Mesothelial cell of epicardium (in vitro differentiated cells): ENCODE data around the gene MSH3. TPM values are rescaled to one million over a fixed set of nuclear protein-coding genes. Genes with fewer than 3 reads are reported as not detected.
"Not testable (repeated sequence)": the region's sequence is repeated elsewhere in the genome, so short reads cannot be mapped to it uniquely, and the experiment has no call there.

ENCODE experiments used
- DNase-seq, 2 experiments: peaks; one replicate each; pipeline ENCODE4 v3.0.0; 2021; ENCODE audit warnings: low spot score in 2 of 2; ENCODE audit not compliant: unreplicated experiment in 2 of 2
- H3K27ac Mint-ChIP-seq: 2 replicates; pipeline ENCODE4 v1.8.0; 2021; ENCODE audit warnings: mixed read lengths
- H3K27me3 Mint-ChIP-seq: 2 replicates; pipeline ENCODE4 v1.8.0; 2021; ENCODE audit warnings: low read depth, mixed read lengths
- H3K36me3 Mint-ChIP-seq: 2 replicates; pipeline ENCODE4 v1.8.0; 2021; ENCODE audit warnings: mixed read lengths
- H3K4me1 Mint-ChIP-seq: 2 replicates; pipeline ENCODE4 v1.8.0; 2021; ENCODE audit warnings: mixed read lengths
- H3K4me3 Mint-ChIP-seq: 2 replicates; pipeline ENCODE4 v1.8.0; 2021; ENCODE audit warnings: mild to moderate bottlenecking, moderate library complexity, mixed read lengths
- H3K9me3 Mint-ChIP-seq: 2 replicates; pipeline ENCODE4 v1.8.0; 2021; ENCODE audit warnings: mixed read lengths
- CTCF ChIP-seq: fragments of 200-600 bp; sonication (generic); IDR thresholded peaks from one replicate; pipeline ENCODE4 v1.5.0; 2021; ENCODE audit warnings: antibody characterized with exemption; ENCODE audit not compliant: unreplicated experiment
- total RNA-seq: library from RNA; stranded (reverse); gene quantifications from 3 replicates; pipeline ENCODE4 v1.2.1, GENCODE V29; 2021

Gene MSH3
- total RNA-seq, 1 donor from 2014 or later: 18.4 TPM

- DNase-seq: no peak
- H3K27me3 Mint-ChIP-seq: no peaks in the 10 kb centered on the region
- H3K36me3 Mint-ChIP-seq: peaks cover 31% of the 10 kb centered on the region
- no peak for TF ChIP-seq CTCF
- peak overlapping the region; percentile 2 for H3K4me3 Mint-ChIP-seq
- peaks cover 25% of the 10 kb centered on the region for H3K4me1 Mint-ChIP-seq
- no peak overlapping the region for H3K27ac Mint-ChIP-seq
- H3K9me3 Mint-ChIP-seq: no peaks in the 10 kb centered on the region
Observed at GRCh38 chr5:80656425-80656824, 2.0 kb downstream of the MSH3 start.

- Mint-ChIP-seq H3K27me3 (no peaks in the 10 kb centered on the region), H3K36me3 (peaks cover 49% of the 10 kb centered on the region), H3K27ac (no peak overlapping the region), H3K4me3 (no peak overlapping the region), H3K4me1 (peaks cover 15% of the 10 kb centered on the region), H3K9me3 (no peaks in the 10 kb centered on the region)
- no peak for DNase-seq
- TF ChIP-seq CTCF: no peak
Observed at GRCh38 chr5:80659106-80659505, 4.7 kb downstream of the MSH3 start.

- H3K36me3 Mint-ChIP-seq: peaks cover 59% of the 10 kb centered on the region
- DNase-seq, H3K4me3 Mint-ChIP-seq, H3K27ac Mint-ChIP-seq, H3K9me3 Mint-ChIP-seq, H3K4me1 Mint-ChIP-seq, H3K27me3 Mint-ChIP-seq: not testable (repeated sequence)
Observed at GRCh38 chr5:80660661-80661060, 6.2 kb downstream of the MSH3 start.

- DNase-seq: no peak
- H3K27ac Mint-ChIP-seq: no peak overlapping the region
- H3K4me1 Mint-ChIP-seq: no peaks in the 10 kb centered on the region
- H3K27me3 Mint-ChIP-seq: no peaks in the 10 kb centered on the region
- TF ChIP-seq CTCF: no peak
- no peak overlapping the region for H3K4me3 Mint-ChIP-seq
- H3K36me3 Mint-ChIP-seq: peaks cover 66% of the 10 kb centered on the region
- H3K9me3 Mint-ChIP-seq: no peaks in the 10 kb centered on the region
Observed at GRCh38 chr5:80662108-80662507, 7.7 kb downstream of the MSH3 start.

GRCh38 chr5:80665057-80665456 is 10.6 kb downstream of the MSH3 start:
- H3K9me3 Mint-ChIP-seq: no peaks in the 10 kb centered on the region
- peaks cover 51% of the 10 kb centered on the region for H3K36me3 Mint-ChIP-seq
- no peak for DNase-seq
- no peak for TF ChIP-seq CTCF
- H3K27me3 Mint-ChIP-seq: no peaks in the 10 kb centered on the region
- no peaks in the 10 kb centered on the region for H3K4me1 Mint-ChIP-seq
- H3K4me3 Mint-ChIP-seq: no peak overlapping the region
- H3K27ac Mint-ChIP-seq: no peak overlapping the region

- TF ChIP-seq CTCF: no peak
- Mint-ChIP-seq H3K27ac (no peak overlapping the region), H3K4me1 (no peaks in the 10 kb centered on the region), H3K36me3 (peaks cover 36% of the 10 kb centered on the region), H3K27me3 (no peaks in the 10 kb centered on the region), H3K9me3 (no peaks in the 10 kb centered on the region), H3K4me3 (no peak overlapping the region)
- DNase-seq: no peak
Observed at GRCh38 chr5:80667384-80667783, 12.9 kb downstream of the MSH3 start.
